ENCODE measurements around the gene SIGLEC11. TPM values are rescaled to one million over a fixed set of nuclear protein-coding genes. Genes with fewer than 3 reads are reported as not detected.
A peak's percentile ranks its signal among the peaks of the same experiment; 100 is the strongest.
"Not testable (repeated sequence)": the region's sequence is repeated elsewhere in the genome, so short reads cannot be mapped to it uniquely, and the experiment has no call there.

Gene SIGLEC11
- total RNA-seq, 1 donor from 2014 or later: 0.75 TPM

- ATAC-seq (ENCODE audit: poor library complexity): no peak
- no peak for DNase-seq
- intact Hi-C loops (cut with DNase I): no loop called here
These were observed 28.9 kb downstream of the SIGLEC11 start for GRCh38 chr19:49932041-49932451.

DNA sequence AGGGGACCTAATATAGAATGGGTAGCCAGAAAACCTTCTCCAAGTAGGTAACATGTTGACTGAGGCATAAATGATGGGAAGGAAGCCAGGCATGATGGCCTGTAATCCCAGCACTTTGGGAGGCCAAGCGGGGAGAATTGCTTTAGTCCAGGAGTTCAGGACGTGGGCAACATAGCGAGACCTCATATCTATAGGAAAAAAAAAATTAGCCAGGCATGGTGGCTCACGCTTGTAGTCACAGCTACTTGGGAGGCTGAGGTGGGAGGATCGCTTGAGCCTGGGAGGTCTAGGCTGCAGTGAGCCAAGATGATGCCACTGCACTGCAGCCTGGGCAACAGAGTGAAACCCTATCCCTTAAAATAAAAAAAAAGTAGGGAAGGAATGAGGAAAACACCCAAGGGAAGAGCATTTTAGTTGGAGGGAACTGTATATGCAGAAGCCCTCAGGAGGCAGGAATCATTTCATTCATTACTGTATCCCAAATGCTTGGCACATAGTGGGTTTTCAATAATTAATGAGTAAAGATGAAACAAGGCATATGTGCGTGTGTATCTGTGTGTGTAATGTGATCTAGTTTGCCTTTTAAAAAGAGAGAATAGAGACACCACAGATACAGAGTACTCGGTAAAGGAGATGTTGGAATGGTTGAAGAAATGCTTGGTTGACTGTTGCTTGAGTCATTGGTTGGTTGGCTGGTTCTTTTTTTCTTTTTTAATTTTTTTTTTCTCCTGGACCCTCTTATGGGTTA is 29.5 kb downstream of the SIGLEC11 start:
- DNase-seq: no peak
- ATAC-seq (ENCODE audit: poor library complexity): no peak
- intact Hi-C loops (cut with DNase I): no loop called here

DNA sequence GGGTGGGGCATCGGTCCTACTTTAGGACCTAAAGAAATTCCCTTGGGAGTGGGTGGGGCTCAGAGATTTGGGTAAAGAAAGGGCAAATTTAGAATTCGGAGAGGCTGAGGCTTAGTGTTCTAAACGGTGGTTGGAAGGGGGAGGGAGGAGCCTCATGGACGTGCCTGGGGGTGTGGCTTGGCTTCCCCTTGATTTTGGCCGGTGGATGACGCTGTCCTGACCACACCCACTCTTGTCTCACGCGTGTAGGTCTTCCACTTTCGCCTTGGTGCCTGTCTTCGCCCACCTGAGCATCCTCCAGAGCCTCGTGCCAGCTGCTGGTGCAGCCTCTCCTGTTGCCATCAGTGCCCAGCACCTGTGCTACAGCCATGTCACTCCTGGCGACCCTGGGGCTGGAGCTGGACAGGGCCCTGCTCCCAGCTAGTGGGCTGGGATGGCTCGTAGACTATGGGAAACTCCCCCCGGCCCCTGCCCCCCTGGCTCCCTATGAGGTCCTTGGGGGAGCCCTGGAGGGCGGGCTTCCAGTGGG is 30.4 kb downstream of the SIGLEC11 start:
- ATAC-seq (ENCODE audit: poor library complexity): no peak
- intact Hi-C loops (cut with DNase I): no loop called here
- peak; percentile 55 for DNase-seq

- intact Hi-C loops (cut with DNase I): no loop called here
- peak; percentile 94 for DNase-seq
- ATAC-seq (ENCODE audit: poor library complexity): peak; percentile 92
These were observed 31.1 kb downstream of the SIGLEC11 start for GRCh38 chr19:49929611-49930482.

GRCh38 chr19:49929121-49929610 is 31.8 kb downstream of the SIGLEC11 start, which contains the start of the genes ATF5 and NUP62:
Gene ATF5, plus strand, starts transcription at chr19:49929205. Its CDS starts 1,646 bp downstream, at chr19:49930851.
Gene NUP62, minus strand, starts transcription at chr19:49929504. Its CDS starts 19,697 bp downstream, at chr19:49909807.
- ATAC-seq (ENCODE audit: poor library complexity) (peak; percentile 86), DNase-seq (peak; percentile 94)
- intact Hi-C loops (cut with DNase I): no loop called here

GRCh38 chr19:49927526-49928264 is 33.3 kb downstream of the SIGLEC11 start:
- ATAC-seq (ENCODE audit: poor library complexity) (no peak), DNase-seq (no peak)
- intact Hi-C loops (cut with DNase I): no loop called here

DNA sequence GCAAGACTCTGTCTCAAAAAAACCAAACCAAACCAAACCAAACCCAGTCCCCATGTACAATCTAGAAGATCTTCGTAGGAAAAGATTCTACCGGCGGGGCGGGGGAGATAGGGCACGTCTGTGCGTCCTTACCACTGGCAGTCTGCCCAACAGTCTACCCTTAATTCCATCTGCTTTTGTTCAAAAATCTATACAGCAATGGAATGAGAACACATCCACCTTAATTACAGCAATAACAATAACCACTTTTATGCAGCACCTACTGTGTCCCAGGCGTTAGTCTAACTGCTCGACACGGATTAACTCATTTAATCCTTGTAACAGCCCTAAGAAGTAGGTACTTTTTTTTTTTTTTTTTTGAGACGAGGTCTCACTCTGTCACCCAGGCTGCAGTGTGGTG is 34.5 kb downstream of the SIGLEC11 start:
- ATAC-seq (ENCODE audit: poor library complexity): no peak
- intact Hi-C loops (cut with DNase I): no loop called here
- no peak for DNase-seq

GRCh38 chr19:49925486-49925885 is 35.5 kb downstream of the SIGLEC11 start:
- ATAC-seq (ENCODE audit: poor library complexity) (no peak), DNase-seq (no peak)
- intact Hi-C loops (cut with DNase I): no loop called here

- intact Hi-C loops (cut with DNase I); DNase-seq; ATAC-seq (ENCODE audit: poor library complexity): not testable (repeated sequence)
These were observed 36.1 kb downstream of the SIGLEC11 start for GRCh38 chr19:49924881-49925210.

- intact Hi-C loops (cut with DNase I): no loop called here
- ATAC-seq (ENCODE audit: poor library complexity) (no peak), DNase-seq (no peak)
These were observed 36.7 kb downstream of the SIGLEC11 start for GRCh38 chr19:49924004-49924880.

DNA sequence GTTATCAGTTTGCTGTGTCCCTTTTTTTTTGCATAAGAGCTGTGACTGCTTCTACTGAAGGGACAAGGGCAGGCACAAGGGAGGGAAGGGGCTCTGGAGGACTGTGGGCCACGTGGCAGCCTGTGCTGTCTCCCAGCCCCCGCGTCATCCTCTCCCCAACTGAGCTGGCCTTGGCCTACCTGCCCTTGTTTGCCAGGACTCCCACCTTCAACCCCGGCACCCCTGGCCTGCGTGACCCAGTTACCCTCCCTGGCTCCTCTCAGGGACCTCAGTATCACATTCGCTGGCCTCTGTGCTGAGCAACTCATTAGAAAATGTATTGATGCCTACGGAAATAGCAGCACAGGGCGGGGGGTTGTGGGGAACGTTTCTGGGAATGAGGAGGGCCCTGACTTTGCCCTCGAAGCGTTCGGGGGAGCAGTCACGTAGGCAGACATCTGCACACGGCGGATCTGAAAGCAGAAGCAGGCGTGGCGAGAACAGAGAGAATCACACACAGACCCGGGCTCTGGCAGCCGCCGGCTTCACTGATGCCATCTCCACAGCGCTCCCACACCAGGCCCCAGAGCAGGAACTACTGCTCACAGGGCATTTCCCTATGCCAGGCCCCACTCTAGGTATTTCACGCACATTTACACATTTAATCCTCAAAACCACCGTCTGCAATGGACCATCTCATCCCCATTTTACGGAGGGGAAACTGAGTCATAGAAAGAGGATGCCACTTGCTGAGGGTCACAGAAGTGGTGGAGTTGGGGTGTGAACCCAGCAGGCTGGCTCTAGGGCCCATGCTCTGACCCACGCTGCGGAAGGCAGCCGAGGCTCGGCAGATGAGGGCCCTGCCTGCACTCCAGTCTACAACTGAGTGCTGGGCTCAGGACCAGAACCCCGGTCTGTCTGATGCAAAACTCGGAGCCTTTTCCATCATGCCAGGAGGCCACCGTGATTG is 37.6 kb downstream of the SIGLEC11 start:
- DNase-seq: no peak
- ATAC-seq (ENCODE audit: poor library complexity): no peak
- intact Hi-C loops (cut with DNase I): no loop called here

DNA sequence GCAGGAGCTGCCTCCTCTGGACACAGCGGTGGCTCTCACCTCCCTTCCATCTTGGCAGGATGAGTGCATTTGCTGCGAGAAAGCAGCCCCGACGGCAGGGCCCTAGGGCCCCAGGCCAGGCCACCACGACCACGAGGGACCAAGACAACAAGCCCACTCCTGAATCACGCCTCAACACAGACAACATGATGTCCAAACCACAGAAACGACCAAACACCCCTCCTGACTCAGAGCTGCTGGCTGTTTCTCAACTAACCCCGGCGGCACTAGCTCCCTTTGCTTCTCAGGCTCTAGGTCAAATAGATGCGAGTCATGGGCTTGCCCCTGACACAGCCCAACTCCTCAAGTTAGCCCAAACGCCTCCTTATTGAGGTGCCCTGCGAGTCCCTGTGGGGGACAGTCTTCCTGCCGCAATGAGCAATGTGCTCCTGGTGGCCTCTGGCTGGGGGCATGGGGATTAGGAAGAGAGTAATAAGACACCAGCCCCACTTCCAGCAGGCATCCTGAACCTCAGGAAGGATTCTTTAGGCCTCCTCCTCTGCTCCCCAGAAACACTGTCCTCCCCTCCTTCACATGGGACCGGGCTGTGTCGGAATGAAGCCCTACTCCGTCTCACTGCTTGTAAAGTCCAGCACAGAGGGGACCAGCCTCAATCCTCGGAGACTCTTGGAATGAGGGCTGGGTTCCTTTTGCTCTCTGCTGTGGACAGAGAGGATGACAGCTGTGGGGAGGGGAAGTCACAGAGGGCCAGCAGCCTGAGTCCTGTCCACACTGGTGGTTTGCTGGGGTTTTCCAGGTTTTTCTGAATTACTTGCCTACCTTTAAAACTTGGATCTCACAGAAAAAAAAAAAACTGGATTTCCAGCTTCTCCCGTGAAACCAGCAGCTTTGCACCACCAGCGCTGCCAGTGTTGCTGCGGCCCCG is 38.8 kb downstream of the SIGLEC11 start:
- no peak for DNase-seq
- no peak for ATAC-seq (ENCODE audit: poor library complexity)
- intact Hi-C loops (cut with DNase I): no loop called here

- no peak for ATAC-seq (ENCODE audit: poor library complexity)
- intact Hi-C loops (cut with DNase I): no loop called here
- peak; percentile 22 for DNase-seq
These were observed 40.2 kb downstream of the SIGLEC11 start for GRCh38 chr19:49920624-49921363.

DNA sequence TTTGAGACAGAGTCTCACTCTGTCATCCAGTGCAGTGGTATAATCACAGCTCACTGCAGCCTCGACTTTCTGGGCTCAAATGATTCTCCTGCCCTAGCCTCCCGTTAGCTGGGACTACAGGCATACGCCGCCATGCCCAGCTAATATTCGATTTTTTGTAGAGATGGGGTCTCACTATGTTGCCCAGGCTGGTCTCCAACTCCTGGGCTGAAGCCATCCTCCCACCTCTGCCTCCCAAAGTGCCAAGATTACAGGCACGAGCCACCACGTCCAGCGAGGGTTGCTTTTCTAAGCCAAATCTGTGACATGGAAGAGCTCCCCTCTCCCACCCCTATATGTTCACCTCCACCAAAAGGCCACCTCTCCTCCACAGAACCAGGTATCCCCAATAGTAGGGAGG is 42.9 kb downstream of the SIGLEC11 start:
- ATAC-seq (ENCODE audit: poor library complexity) (no peak), DNase-seq (no peak)
- intact Hi-C loops (cut with DNase I): no loop called here
